Pancreas (tissue), 10 donors: ENCODE measurements around the gene HNMT. TPM values are rescaled to one million over a fixed set of nuclear protein-coding genes. Genes with fewer than 3 reads are reported as not detected.

Source experiments
- ATAC-seq, 4 donors: fragments of 200-7000 bp; cut with Tn5 transposase; one replicate each; pipeline versions ENCODE4 v1.8.0 to v1.9.1; 2020; ENCODE audit warnings: mild to moderate bottlenecking in 4 of 4, moderate library complexity in 4 of 4
- DNase-seq, 6 donors: peaks; one replicate each; pipeline ENCODE4 v3.0.0-alpha.2; 2020
- FAIRE-seq: peaks from 2 replicates; lab custom pipeline; 2012; peaks lifted over from hg19 to GRCh38; lab: Jason Lieb, UNC
- H3K27ac ChIP-seq, 4 donors: fragments of 200-600 bp; sonication (generic); 1 replicate in 3 of 4; 2 replicates in 1 of 4; pipeline versions ENCODE4 v1.5.0 to v1.8.0; 2020
- H3K27me3 ChIP-seq, 4 donors: fragments of 200-600 bp; one replicate each; pipeline ENCODE4 v1.8.0; 2021
- H3K36me3 ChIP-seq, 3 donors: fragments of 200-600 bp; sonication (generic) in 1 of 3; one replicate each; pipeline versions ENCODE4 v1.5.0 to v1.8.0; 2020 to 2021
- H3K4me1 ChIP-seq, 3 donors: fragments of 200-600 bp; one replicate each; pipeline ENCODE4 v1.8.0; 2021
- H3K4me3 ChIP-seq, 4 donors: fragments of 200-600 bp; sonication (generic) in 2 of 4; one replicate each; pipeline versions ENCODE4 v1.5.0 to v1.8.0; 2020 to 2021
- H3K9me3 ChIP-seq, 4 donors: fragments of 200-600 bp; one replicate each; pipeline ENCODE4 v1.8.0; 2021
- WGBS, 2 donors: extraction: QIAGEN DNeasy Blood & Tissue Kit; methylation state at CpG; one replicate each; pipeline ENCODE4 v1.1.7; 2013; 5-methylcytosine and 5-hydroxymethylcytosine counted together
- intact Hi-C, 3 donors: fragments of 100-400 bp; cut with DNase I; formaldehyde crosslinking; loops; one replicate each; pipeline versions ENCODE4 v1.11.1 to v1.14.2; 2022
- polyA plus RNA-seq, 2 donors: library from polyadenylated mRNA; stranded (reverse); fragments of 200-250 nt; gene quantifications; one replicate each; pipeline ENCODE4 v1.2.3, GENCODE V29; 2013
- total RNA-seq, 6 donors: library from RNA; stranded (reverse); fragmentation: NEBNext Ultra II Directional in 4 of 6; extraction: Animal tissue kit (Norgen Biotek cat#: 25700) in 4 of 6; gene quantifications; one replicate each; pipeline versions ENCODE4 v1.2.1 to v1.2.4, GENCODE V29; 2021 to 2023
- TF ChIP-seq, protein P1 (sequence below), 4 donors: fragments of 200-600 bp; sonication (generic) in 3 of 4; IDR thresholded peaks; one replicate each; pipeline versions ENCODE4 v1.5.0 to v1.8.0; 2021; ENCODE audit warnings: antibody characterized with exemption in 4 of 4
- donor health status: healthy with polysubstance abuse.
- donor health status: DM: no; HTN: no; CAD: no; lungs with moderate emphysema.
- donor health status: DM: no; HTN: no; CAD: no.
- donor health status: control.
- donor health status: control.
- donor health status: Bipolar disorder and iron deficiency.
- donor health status: DM: yes; HTN: yes; CAD: no.
- donor health status: DM: no; HTN: no; CAD: no.
- donor health status: DM: no; HTN: no; CAD: no.
- donor health status: DM: yes; HTN: yes; CAD: no.

Gene HNMT
- total and polyA plus RNA-seq, 8 donors = 14.8 to 44.6 (median 25.1) TPM

DNA sequence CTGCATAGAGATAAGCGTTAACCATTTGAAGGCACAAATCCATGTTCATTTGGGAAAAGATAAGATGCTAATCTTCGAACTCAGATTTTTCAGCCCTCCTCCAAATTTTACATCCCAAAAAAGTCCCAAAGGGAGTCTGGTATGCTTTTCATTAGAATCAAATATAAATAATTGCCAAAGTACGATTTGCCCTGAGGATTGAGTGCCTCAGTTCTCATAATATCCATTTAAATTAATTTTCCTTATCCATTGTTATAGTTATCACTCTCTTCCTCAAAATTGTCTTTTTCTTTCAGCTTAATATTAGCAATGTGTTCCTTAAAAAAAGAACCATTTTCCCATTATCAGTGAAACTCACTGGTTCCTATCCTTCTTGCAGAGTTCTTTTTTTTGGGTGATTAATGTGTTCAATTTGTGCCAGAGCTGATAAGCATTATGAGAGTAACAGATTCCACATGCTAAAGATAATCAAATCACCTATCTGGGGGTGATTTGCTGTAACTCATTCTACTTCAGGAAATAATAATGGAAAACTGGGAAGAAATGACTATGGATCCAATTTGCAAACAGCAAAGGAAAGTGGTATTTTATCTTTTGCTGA, 686 bp downstream of the HNMT start:
- FAIRE-seq (no peak), DNase-seq (no peak), ATAC-seq (peak in 1 of 4 donors; percentile 6)
- intact Hi-C loops = no loop called here
- peak overlapping the region; percentile 7 to 54 (median 38) for H3K4me3 ChIP-seq
- TF ChIP-seq, protein P1, sequence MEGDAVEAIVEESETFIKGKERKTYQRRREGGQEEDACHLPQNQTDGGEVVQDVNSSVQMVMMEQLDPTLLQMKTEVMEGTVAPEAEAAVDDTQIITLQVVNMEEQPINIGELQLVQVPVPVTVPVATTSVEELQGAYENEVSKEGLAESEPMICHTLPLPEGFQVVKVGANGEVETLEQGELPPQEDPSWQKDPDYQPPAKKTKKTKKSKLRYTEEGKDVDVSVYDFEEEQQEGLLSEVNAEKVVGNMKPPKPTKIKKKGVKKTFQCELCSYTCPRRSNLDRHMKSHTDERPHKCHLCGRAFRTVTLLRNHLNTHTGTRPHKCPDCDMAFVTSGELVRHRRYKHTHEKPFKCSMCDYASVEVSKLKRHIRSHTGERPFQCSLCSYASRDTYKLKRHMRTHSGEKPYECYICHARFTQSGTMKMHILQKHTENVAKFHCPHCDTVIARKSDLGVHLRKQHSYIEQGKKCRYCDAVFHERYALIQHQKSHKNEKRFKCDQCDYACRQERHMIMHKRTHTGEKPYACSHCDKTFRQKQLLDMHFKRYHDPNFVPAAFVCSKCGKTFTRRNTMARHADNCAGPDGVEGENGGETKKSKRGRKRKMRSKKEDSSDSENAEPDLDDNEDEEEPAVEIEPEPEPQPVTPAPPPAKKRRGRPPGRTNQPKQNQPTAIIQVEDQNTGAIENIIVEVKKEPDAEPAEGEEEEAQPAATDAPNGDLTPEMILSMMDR (IDR thresholded peaks at IDR 0.05) = no peak
- peaks cover 9 to 18% (median 14%) of the 10 kb centered on the region in 3 donors for H3K4me1 ChIP-seq
- peak overlapping the region; percentile 62 to 92 (median 88) for H3K27ac ChIP-seq
- WGBS, 2 donors = 11 to 14% methylated on average over 3 of the region's 3 CpGs
- H3K9me3 ChIP-seq = no peaks in the 10 kb centered on the region
- no peaks in the 10 kb centered on the region for H3K36me3 ChIP-seq
- H3K27me3 ChIP-seq = no peaks in the 10 kb centered on the region

DNA sequence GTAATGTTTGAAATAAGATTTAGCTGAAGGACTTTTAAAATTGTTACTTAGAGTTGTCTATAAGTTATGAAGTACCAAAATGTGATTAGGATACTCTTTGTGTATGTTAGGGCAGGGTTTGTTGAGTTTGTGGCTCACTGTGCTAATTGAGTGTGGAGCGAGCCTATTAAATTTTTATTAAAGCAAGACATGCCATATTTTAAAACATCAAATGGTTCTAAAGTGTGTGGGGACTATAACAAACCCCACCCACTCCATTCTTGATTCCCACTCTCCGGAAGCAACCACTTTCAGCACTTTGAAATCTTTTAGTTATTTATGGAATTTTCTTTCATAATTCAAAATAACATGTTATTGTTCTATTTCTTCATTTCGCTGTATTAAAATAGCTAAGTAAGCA, 1.8 kb downstream of the HNMT start:
- DNase-seq (no peak), FAIRE-seq (no peak), ATAC-seq (no peak)
- Histone ChIP-seq H3K27me3 (no peaks in the 10 kb centered on the region), H3K27ac (peak overlapping the region in 2 of 4 donors; percentile 90 to 92), H3K4me1 (peaks cover 9 to 21% (median 14%) of the 10 kb centered on the region in 3 donors), H3K9me3 (no peaks in the 10 kb centered on the region), H3K36me3 (no peaks in the 10 kb centered on the region), H3K4me3 (peak overlapping the region in 2 of 4 donors; percentile 44 to 54)
- intact Hi-C loops = no loop called here
- 66 to 69% methylated on average over 3 of the region's 3 CpGs for WGBS, 2 donors
- TF ChIP-seq, protein P1 (IDR thresholded peaks at IDR 0.05) = no peak

DNA sequence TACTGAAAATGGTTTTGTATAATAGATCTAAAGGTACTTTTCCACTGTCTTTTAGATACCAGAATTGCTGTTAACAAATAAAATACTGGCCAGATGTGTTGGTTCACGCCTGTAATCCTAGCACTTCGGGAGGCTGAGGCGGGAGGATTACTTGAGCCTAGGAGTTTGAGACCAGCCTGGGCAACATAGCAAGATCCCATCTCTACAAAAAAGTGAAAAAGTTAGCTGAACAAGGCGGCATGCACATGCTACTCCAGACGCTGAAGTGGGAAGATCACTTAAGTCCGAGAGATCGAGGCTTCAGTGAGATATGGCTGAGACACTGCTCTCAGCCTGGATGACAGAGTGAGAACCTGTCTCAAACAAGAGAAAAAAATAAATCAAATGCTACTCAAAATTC, 2.8 kb downstream of the HNMT start:
- TF ChIP-seq, protein P1 (IDR thresholded peaks at IDR 0.05) = no peak
- intact Hi-C loops = no loop called here
- Histone ChIP-seq H3K27me3 (no peaks in the 10 kb centered on the region), H3K4me3 (no peak overlapping the region), H3K36me3 (peaks cover 0 to 2% (median 0%) of the 10 kb centered on the region in 3 donors), H3K27ac (peak overlapping the region in 2 of 4 donors; percentile 90 to 92), H3K4me1 (peaks cover 9 to 21% (median 14%) of the 10 kb centered on the region in 3 donors), H3K9me3 (no peaks in the 10 kb centered on the region)
- no peak for ATAC-seq
- DNase-seq = no peak
- WGBS, 2 donors = 90 to 95% methylated on average over 7 of the region's 7 CpGs
- FAIRE-seq = no peak

DNA sequence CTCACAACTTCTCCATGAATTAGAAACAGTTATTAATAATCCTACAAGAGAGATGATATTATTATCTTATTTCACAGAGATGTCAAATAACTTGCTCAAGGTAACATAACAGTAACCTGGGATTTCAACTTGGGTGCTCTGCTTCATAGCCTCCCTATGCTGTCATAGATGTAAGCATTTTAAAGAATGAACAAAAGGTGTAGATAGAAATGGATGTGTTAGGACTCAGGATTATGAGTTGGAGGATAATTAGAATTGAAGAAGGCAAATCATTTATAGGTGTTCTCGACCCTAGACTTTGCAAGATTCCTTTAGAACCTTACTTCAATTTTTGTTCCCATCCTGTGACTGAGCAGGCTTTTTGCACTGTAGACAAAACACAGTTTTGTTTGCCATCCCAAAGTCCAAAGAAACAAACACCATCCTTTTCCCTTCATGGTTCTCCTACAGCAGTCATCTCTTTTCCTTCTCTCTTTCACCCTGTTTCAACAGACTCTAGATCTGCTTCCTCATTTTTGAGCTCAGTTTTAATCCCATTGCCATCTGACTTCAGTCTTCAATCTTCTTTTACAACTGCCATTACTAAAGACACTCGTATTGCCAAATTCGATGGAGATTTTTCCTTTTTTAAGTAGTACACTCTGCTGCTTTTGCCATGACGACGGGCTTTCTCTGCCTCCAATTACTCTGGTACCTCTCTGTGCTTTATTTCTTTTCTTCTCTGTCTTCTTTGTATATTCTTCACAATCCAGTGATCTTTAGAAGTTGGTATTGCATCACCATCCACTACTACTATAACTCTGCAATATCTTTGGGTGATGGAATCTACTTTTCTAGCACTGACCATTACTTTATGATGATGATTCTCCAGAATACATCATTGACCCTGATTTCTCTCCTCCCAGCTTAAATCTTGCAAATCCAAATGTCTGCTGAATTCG, 4.5 kb downstream of the HNMT start:
- ATAC-seq = peak in 3 of 4 donors; percentile 2 to 6 (median 3)
- Histone ChIP-seq H3K4me3 (no peak overlapping the region), H3K27ac (peak overlapping the region in 2 of 4 donors; percentile 66 to 92), H3K36me3 (peaks cover 0 to 8% (median 0%) of the 10 kb centered on the region in 3 donors), H3K27me3 (no peaks in the 10 kb centered on the region), H3K9me3 (no peaks in the 10 kb centered on the region), H3K4me1 (peaks cover 5 to 23% (median 13%) of the 10 kb centered on the region in 3 donors)
- no peak for FAIRE-seq
- TF ChIP-seq, protein P1 (IDR thresholded peaks at IDR 0.05) = no peak
- DNase-seq = no peak
- intact Hi-C loops = no loop called here
- WGBS, 2 donors = 73 to 77% methylated on average over 6 of the region's 6 CpGs
